KMS-11 (cell line): Measurements from ENCODE around the gene FSIP2.
"Not testable (repeated sequence)": the region's sequence is repeated elsewhere in the genome, so short reads cannot be mapped to it uniquely, and the experiment has no call there.

ENCODE experiments used
- H2AFZ ChIP-seq: fragments of 200-600 bp; sonication (generic); 2 replicates; pipeline ENCODE4 v1.6.1; 2016; ENCODE audit warnings: antibody characterized with exemption, mixed run types, low read depth
- H3K27ac ChIP-seq: fragments of 200-600 bp; sonication (generic); 2 replicates; pipeline ENCODE4 v1.6.1; 2016; ENCODE audit warnings: mild to moderate bottlenecking, mixed run types
- H3K27me3 ChIP-seq: fragments of 200-600 bp; sonication (generic); 2 replicates; pipeline ENCODE4 v1.6.1; 2017; ENCODE audit warnings: mild to moderate bottlenecking, low read depth, mixed run types, moderate library complexity; ENCODE audit not compliant: insufficient read depth
- H3K36me3 ChIP-seq: fragments of 200-600 bp; sonication (generic); 2 replicates; pipeline ENCODE4 v1.6.1; 2017; ENCODE audit warnings: mild to moderate bottlenecking, mixed run types; ENCODE audit not compliant: insufficient read depth
- H3K4me1 ChIP-seq: fragments of 200-600 bp; sonication (generic); 2 replicates; pipeline ENCODE4 v1.6.1; 2016; ENCODE audit warnings: mild to moderate bottlenecking, low read depth, mixed run types; ENCODE audit not compliant: poor library complexity, severe bottlenecking
- H3K4me2 ChIP-seq: fragments of 200-600 bp; sonication (generic); 2 replicates; pipeline ENCODE4 v1.7.0; 2016; ENCODE audit warnings: mild to moderate bottlenecking, mixed run types
- H3K4me3 ChIP-seq: fragments of 200-600 bp; sonication (generic); IDR thresholded peaks from 2 replicates; pipeline ENCODE4 v1.6.1; 2017; ENCODE audit warnings: low read depth, low read length, mixed read lengths; ENCODE audit not compliant: insufficient read depth
- H3K79me2 ChIP-seq: fragments of 200-600 bp; sonication (generic); 2 replicates; pipeline ENCODE4 v1.6.1; 2016; ENCODE audit warnings: low read depth, mixed run types; ENCODE audit not compliant: insufficient read depth
- H3K9ac ChIP-seq: fragments of 200-600 bp; sonication (generic); 2 replicates; pipeline ENCODE4 v1.6.1; 2016; ENCODE audit warnings: mild to moderate bottlenecking, mixed run types
- H4K20me1 ChIP-seq: fragments of 200-600 bp; sonication (generic); 2 replicates; pipeline ENCODE4 v1.6.1; 2016; ENCODE audit warnings: mild to moderate bottlenecking, mixed run types; ENCODE audit not compliant: insufficient read depth
- CTCF ChIP-seq: fragments of 200-600 bp; sonication (generic); conservative IDR thresholded peaks from 2 replicates; pipeline ENCODE4 v1.6.1; 2017; ENCODE audit warnings: low read depth, mild to moderate bottlenecking, antibody characterized with exemption, low read length, moderate library complexity, mixed read lengths

Gene FSIP2

GRCh38 chr2:185860321-185860720 lies 121.7 kb downstream of the FSIP2 start:
- Histone ChIP-seq H3K4me3 (no peak overlapping the region), H3K9ac (no peak overlapping the region), H3K36me3 (no peaks in the 10 kb centered on the region), H4K20me1 (no peaks in the 10 kb centered on the region), H3K79me2 (no peaks in the 10 kb centered on the region), H2AFZ (no peak overlapping the region), H3K4me1 (no peaks in the 10 kb centered on the region), H3K4me2 (no peak overlapping the region), H3K27me3 (no peaks in the 10 kb centered on the region), H3K27ac (no peak overlapping the region)
- TF ChIP-seq CTCF: no peak

- no peaks in the 10 kb centered on the region for H3K4me1 ChIP-seq
- H4K20me1 ChIP-seq: no peaks in the 10 kb centered on the region
- no peaks in the 10 kb centered on the region for H3K79me2 ChIP-seq
- H3K27ac ChIP-seq: no peak overlapping the region
- no peaks in the 10 kb centered on the region for H3K36me3 ChIP-seq
- no peak overlapping the region for H3K4me2 ChIP-seq
- no peak for TF ChIP-seq CTCF
- no peak overlapping the region for H3K9ac ChIP-seq
- H3K4me3 ChIP-seq: no peak overlapping the region
- no peak overlapping the region for H2AFZ ChIP-seq
- H3K27me3 ChIP-seq: no peaks in the 10 kb centered on the region
Observed at GRCh38 chr2:185862657-185863398, 124.2 kb downstream of the FSIP2 start.

GRCh38 chr2:185864468-185865260 lies 126.1 kb downstream of the FSIP2 start:
- not testable (repeated sequence) for H3K4me1 ChIP-seq, H3K36me3 ChIP-seq, H3K4me2 ChIP-seq, H2AFZ ChIP-seq, H3K4me3 ChIP-seq, H3K27ac ChIP-seq, H4K20me1 ChIP-seq, H3K27me3 ChIP-seq, H3K79me2 ChIP-seq, H3K9ac ChIP-seq

GRCh38 chr2:185875136-185875931 lies 136.7 kb downstream of the FSIP2 start:
- Histone ChIP-seq H3K27me3 (no peaks in the 10 kb centered on the region), H3K27ac (no peak overlapping the region), H2AFZ (no peak overlapping the region), H3K36me3 (no peaks in the 10 kb centered on the region), H4K20me1 (no peaks in the 10 kb centered on the region), H3K4me2 (no peak overlapping the region), H3K4me1 (no peaks in the 10 kb centered on the region), H3K79me2 (no peaks in the 10 kb centered on the region), H3K9ac (no peak overlapping the region), H3K4me3 (no peak overlapping the region)
- TF ChIP-seq CTCF: no peak
